ENCODE results near the gene HHAT.

GRCh38 chr1:210396541-210396940, 67.8 kb downstream of the HHAT start:
- no peak for TF ChIP-seq EZH2 (IDR thresholded peaks at IDR 0.05; ENCODE audit: insufficient read depth, poor library complexity, severe bottlenecking)
- TF ChIP-seq EZH2phosphoT487 (IDR thresholded peaks at IDR 0.05; ENCODE audit: insufficient read depth, low read depth), result no peak

Data from GM23248 (cell line).